K562 (cell line): ENCODE measurements around the gene PDE5A. TPM values are rescaled to one million over a fixed set of nuclear protein-coding genes. Genes with fewer than 3 reads are reported as not detected.

Source experiments
- ATAC-seq: fragments of 200-7000 bp; cut with Tn5 transposase; 3 replicates; pipeline ENCODE4 v1.9.1; 2020; ENCODE audit warnings: moderate library complexity
- BruUV-seq: library from RNA; stranded (reverse); fragments of 400-500 nt; replicated peaks from 2 replicates; lab custom pipeline; 2021; lab: Mats Ljungman, UMichigan
- CTCF ChIA-PET: fragments of 300-600 bp; formaldehyde crosslinking; extraction: SDS; loops from one replicate; lab custom pipeline; 2021; ENCODE audit warnings: low intra/inter-chr PET ratio; lab: Yijun Ruan, JAX
- POLR2A ChIA-PET: fragments of 300-600, 350-650 bp; sonication (Branson Sonifier 250); formaldehyde crosslinking; extraction: SDS; loops from one replicate; lab custom pipeline; 2021; ENCODE audit warnings: antibody characterized with exemption, inconsistent platforms; lab: Yijun Ruan, JAX
- DNase-seq, 4 experiments: peaks; one replicate each; pipeline versions ENCODE4 v3.0.0 to v3.0.0-alpha.2; 2011 to 2018; ENCODE audit warnings: low spot score in 3 of 4, mixed read lengths in 3 of 4; ENCODE audit errors: extremely low read depth in 1 of 4
- FAIRE-seq: peaks from 2 replicates; lab custom pipeline; 2011; peaks lifted over from hg19 to GRCh38; lab: Jason Lieb, UNC
- H2AFZ ChIP-seq: 2 replicates; pipeline ENCODE4 v1.6.0; 2011; ENCODE audit warnings: low read depth, low read length, control low read depth, inconsistent platforms
- H3K27ac ChIP-seq: fragments of 200-600 bp; 3 replicates; pipeline ENCODE4 v1.8.0; 2011; ENCODE audit warnings: low read depth, mild to moderate bottlenecking, control low read depth, inconsistent platforms, low read length, moderate library complexity, mixed read lengths; ENCODE audit errors: extremely low read depth
- H3K27me3 ChIP-seq, 2 experiments: fragments of 300-600 bp in 1 of 2; 2 replicates in 1 of 2; 3 replicates in 1 of 2; pipeline versions ENCODE4 v1.6.0 to v1.8.0; 2011; ENCODE audit warnings: inconsistent platforms in 2 of 2, low read length in 2 of 2, mild to moderate bottlenecking in 1 of 2, mixed read lengths in 1 of 2, moderate library complexity in 1 of 2; ENCODE audit not compliant: control insufficient read depth in 2 of 2, insufficient read depth in 2 of 2
- H3K36me3 ChIP-seq: fragments of 300-600 bp; 3 replicates; pipeline ENCODE4 v1.8.0; 2011; ENCODE audit warnings: mild to moderate bottlenecking, low read length, inconsistent platforms; ENCODE audit not compliant: control insufficient read depth, insufficient read depth
- H3K4me1 ChIP-seq, 2 experiments: fragments of 200-600 bp in 1 of 2; replicated peaks in 1 of 2; 2 replicates in 1 of 2; 3 replicates in 1 of 2; pipeline versions ENCODE4 v1.5.1 to v1.8.0; 2011; ENCODE audit warnings: inconsistent platforms in 2 of 2, low read length in 2 of 2, mild to moderate bottlenecking in 1 of 2, mixed read lengths in 1 of 2, moderate library complexity in 1 of 2; ENCODE audit not compliant: control insufficient read depth in 2 of 2, insufficient read depth in 2 of 2
- H3K4me2 ChIP-seq: 2 replicates; pipeline ENCODE4 v1.6.1; 2011; ENCODE audit warnings: low read length, control low read depth, inconsistent platforms, mixed read lengths; ENCODE audit not compliant: insufficient read depth
- H3K4me3 ChIP-seq: fragments of 200-600 bp; sonication (generic), shearing (Covaris generic); 2 replicates; pipeline ENCODE4 v1.5.1; 2016; ENCODE audit warnings: control low read depth, inconsistent platforms
- H3K79me2 ChIP-seq: fragments of 200-600 bp; 3 replicates; pipeline ENCODE4 v1.8.0; 2011; ENCODE audit warnings: low read length, inconsistent platforms; ENCODE audit not compliant: control insufficient read depth, insufficient read depth
- H3K9ac ChIP-seq, 2 experiments: 2 replicates each; pipeline versions ENCODE4 v1.6.0 to v1.6.1; 2011; ENCODE audit warnings: low read depth in 2 of 2, low read length in 2 of 2, control low read depth in 1 of 2, inconsistent platforms in 1 of 2, mild to moderate bottlenecking in 1 of 2, mixed read lengths in 1 of 2; ENCODE audit not compliant: insufficient read depth in 1 of 2
- H3K9me1 ChIP-seq: one replicate; pipeline ENCODE4 v1.6.0; 2011; ENCODE audit warnings: inconsistent platforms, mild to moderate bottlenecking, low read length, moderate library complexity; ENCODE audit not compliant: control insufficient read depth, insufficient read depth
- H3K9me3 ChIP-seq: replicated peaks from 2 replicates; pipeline ENCODE4 v1.5.1; 2011; ENCODE audit warnings: low read depth, low read length, inconsistent platforms; ENCODE audit not compliant: control insufficient read depth, insufficient read depth
- H4K20me1 ChIP-seq: replicated peaks from 2 replicates; pipeline ENCODE4 v1.6.1; 2011; ENCODE audit warnings: low read length, inconsistent platforms, mixed read lengths; ENCODE audit not compliant: control insufficient read depth, insufficient read depth
- HIVEP1 ChIP-seq: fragments of 250-450 bp; sonication (Bioruptor Pico); IDR thresholded peaks from 2 replicates; pipeline ENCODE4 v1.4.0; 2020; ENCODE audit warnings: mild to moderate bottlenecking
- POLR3G ChIP-seq: IDR thresholded peaks from 2 replicates; pipeline ENCODE4 v1.6.1; 2011; ENCODE audit not compliant: insufficient read length, insufficient replicate concordance; ENCODE audit errors: extremely low read depth
- POU5F1 ChIP-seq: fragments of 150-350 bp; IDR thresholded peaks from 2 replicates; pipeline ENCODE4 v1.6.1; 2014; ENCODE audit warnings: borderline replicate concordance, low read length, low read depth, mild to moderate bottlenecking; ENCODE audit not compliant: partially characterized antibody
- SMAD3 ChIP-seq: fragments of 450-650 bp; formaldehyde crosslinking; conservative IDR thresholded peaks from 2 replicates; pipeline ENCODE4 v1.4.0; 2020; ENCODE audit warnings: mild to moderate bottlenecking
- ZNF354B ChIP-seq: fragments of 250-450 bp; sonication (Bioruptor Pico); IDR thresholded peaks from 2 replicates; pipeline ENCODE4 v1.4.0; 2020
- ZNF561 ChIP-seq: fragments of 450-650 bp; formaldehyde crosslinking; conservative IDR thresholded peaks from 2 replicates; pipeline ENCODE4 v1.4.0; 2020; ENCODE audit warnings: mild to moderate bottlenecking, moderate library complexity
- ZZZ3 ChIP-seq: fragments of 450-650 bp; IDR thresholded peaks from 2 replicates; pipeline ENCODE4 v1.6.1; 2016; ENCODE audit warnings: antibody characterized with exemption, mild to moderate bottlenecking, moderate library complexity
- in situ Hi-C: fragments of 300-500 bp; cut with MboI; formaldehyde crosslinking; loops from 4 replicates; pipeline ENCODE4 v1.15.0; 2018; ENCODE audit warnings: inconsistent platforms, mixed read lengths
- intact Hi-C: fragments of 100-400 bp; cut with micrococcal nuclease; formaldehyde crosslinking; loops from 2 replicates; pipeline ENCODE4 v1.14.2; 2022
- polyA plus RNA-seq, 8 experiments: library from polyadenylated mRNA; depleted of rRNA in 4 of 8; stranded (reverse) in 5 of 8; unstranded in 3 of 8; fragments of >200 nt; fragmentation: Nextera tagmentation in 2 of 8; fragmentation: Illumina TruSeq in 1 of 8; extraction: Ambion mirVana in 2 of 8; extraction: Trizol in 1 of 8; gene quantifications; 2 replicates each; pipeline versions ENCODE4 v1.2.1 to v1.2.3, GENCODE V29; 2011 to 2014; ENCODE audit warnings: inconsistent platforms in 1 of 8, missing spikeins in 1 of 8
- total RNA-seq, 7 experiments: library from RNA; depleted of rRNA in 6 of 7; stranded (reverse); fragments of >200 nt in 6 of 7; fragmentation: Illumina TruSeq in 2 of 7; extraction: Trizol in 2 of 7; gene quantifications; 2 replicates each; pipeline versions ENCODE4 v1.2.1 to v1.2.3, GENCODE V29; 2011 to 2021; ENCODE audit warnings: low replicate concordance in 1 of 7
- TF ChIP-seq, protein P1 (sequence below): fragments of 250-450 bp; sonication (Bioruptor Pico); IDR thresholded peaks from 2 replicates; pipeline ENCODE4 v1.5.0; 2020; ENCODE audit warnings: mild to moderate bottlenecking
- TF ChIP-seq, protein P2 (sequence below): sonication (generic); formaldehyde crosslinking; IDR thresholded peaks from 2 replicates; pipeline ENCODE4 v1.8.0; 2022; ENCODE audit warnings: mild to moderate bottlenecking, missing genetic modification reagents
- TF ChIP-seq, protein P3 (sequence below): sonication (generic); formaldehyde crosslinking; IDR thresholded peaks from 2 replicates; pipeline ENCODE4 v1.8.0; 2022; ENCODE audit warnings: mild to moderate bottlenecking, missing genetic modification reagents
- TF ChIP-seq, protein P4 (sequence below), 3 experiments: fragments of 200-800 bp in 1 of 3; sonication (Bioruptor generic) in 1 of 3; sonication (generic) in 1 of 3; formaldehyde crosslinking in 1 of 3; IDR thresholded peaks; 2 replicates each; pipeline versions ENCODE4 v1.6.1 to v1.8.0; 2016 to 2022; ENCODE audit warnings: mild to moderate bottlenecking in 2 of 3, missing compliant biosample characterization in 2 of 3, missing genetic modification characterization in 2 of 3, missing genetic modification reagents in 1 of 3

PDE5A gene
- total and polyA plus RNA-seq, 9 of the 15 experiments (the other 6 are each of a cell fraction or from before 2014, with no cell fraction given) = 0.07 to 1.9 (median 0.29) TPM

DNA sequence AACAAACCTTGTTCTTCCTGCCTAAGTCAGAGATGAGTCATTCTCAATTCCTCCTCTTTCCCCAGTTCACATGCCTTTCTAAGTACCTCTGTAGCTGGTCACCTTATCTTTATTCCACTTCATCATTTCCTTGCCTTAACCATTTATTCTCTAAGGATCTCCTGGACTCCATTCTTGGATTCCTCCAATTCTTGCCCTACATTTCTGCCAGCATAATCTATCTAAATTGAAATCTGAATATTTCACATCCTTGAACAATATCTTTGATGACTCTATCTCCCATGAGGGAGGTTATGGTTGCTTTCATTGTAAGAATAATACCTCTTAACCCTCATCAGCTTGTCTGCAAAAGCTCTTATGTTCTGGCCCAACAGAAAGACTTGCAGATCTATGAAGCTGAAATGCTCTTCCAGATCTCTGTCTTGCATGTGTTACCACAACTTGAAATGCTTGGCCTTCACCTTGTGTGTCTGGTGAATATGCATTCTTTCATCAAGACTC is 28.6 kb upstream of the PDE5A start:
- H2AFZ ChIP-seq = no peak overlapping the region
- H4K20me1 ChIP-seq = no peaks in the 10 kb centered on the region
- TF ChIP-seq, protein P1, sequence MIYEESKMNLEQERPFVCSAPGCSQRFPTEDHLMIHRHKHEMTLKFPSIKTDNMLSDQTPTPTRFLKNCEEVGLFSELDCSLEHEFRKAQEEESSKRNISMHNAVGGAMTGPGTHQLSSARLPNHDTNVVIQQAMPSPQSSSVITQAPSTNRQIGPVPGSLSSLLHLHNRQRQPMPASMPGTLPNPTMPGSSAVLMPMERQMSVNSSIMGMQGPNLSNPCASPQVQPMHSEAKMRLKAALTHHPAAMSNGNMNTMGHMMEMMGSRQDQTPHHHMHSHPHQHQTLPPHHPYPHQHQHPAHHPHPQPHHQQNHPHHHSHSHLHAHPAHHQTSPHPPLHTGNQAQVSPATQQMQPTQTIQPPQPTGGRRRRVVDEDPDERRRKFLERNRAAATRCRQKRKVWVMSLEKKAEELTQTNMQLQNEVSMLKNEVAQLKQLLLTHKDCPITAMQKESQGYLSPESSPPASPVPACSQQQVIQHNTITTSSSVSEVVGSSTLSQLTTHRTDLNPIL (CRISPR knock-in tag) = no peak
- DNase-seq = no peak
- no peak overlapping the region for H3K4me3 ChIP-seq
- H3K9me1 ChIP-seq = no peaks in the 10 kb centered on the region
- H3K27ac ChIP-seq = no peak overlapping the region
- CTCF ChIA-PET = no interaction called here
- POLR2A ChIA-PET = no interaction called here
- no peaks in the 10 kb centered on the region for H3K36me3 ChIP-seq
- in situ Hi-C loops (no loop called here), intact Hi-C loops (no loop called here)
- H3K9ac ChIP-seq = no peak overlapping the region
- no peak for ATAC-seq
- no peaks in the 10 kb centered on the region for H3K4me1 ChIP-seq
- BruUV-seq = no TSS peak
- H3K9me3 ChIP-seq = no peaks in the 10 kb centered on the region
- H3K4me2 ChIP-seq = no peak overlapping the region
- H3K79me2 ChIP-seq = no peaks in the 10 kb centered on the region
- no peak for FAIRE-seq
- no peaks in the 10 kb centered on the region for H3K27me3 ChIP-seq

DNA sequence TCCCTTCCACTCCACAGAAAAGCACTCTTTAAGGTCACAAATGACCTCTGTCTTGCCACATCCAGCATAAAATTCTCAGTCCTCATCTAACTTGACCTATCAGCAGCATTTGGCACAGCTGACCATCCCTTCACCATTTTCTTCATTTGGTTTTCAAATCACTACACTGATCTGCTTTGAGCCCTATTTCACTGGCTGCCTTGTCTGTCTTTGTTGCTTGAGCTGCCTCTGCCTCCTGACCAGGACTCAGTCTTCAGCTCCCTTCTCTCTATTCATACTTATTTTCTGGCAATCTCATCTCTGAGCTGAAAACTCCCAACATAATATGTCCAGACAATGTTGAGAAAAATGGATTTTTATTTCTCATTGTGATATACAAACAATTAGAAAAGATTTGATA is 27.7 kb upstream of the PDE5A start:
- Histone ChIP-seq H3K9me3 (no peaks in the 10 kb centered on the region), H3K27ac (no peak overlapping the region), H3K4me1 (no peaks in the 10 kb centered on the region), H3K4me2 (no peak overlapping the region), H4K20me1 (no peaks in the 10 kb centered on the region), H3K9me1 (no peaks in the 10 kb centered on the region), H3K4me3 (no peak overlapping the region), H3K79me2 (no peaks in the 10 kb centered on the region), H3K36me3 (no peaks in the 10 kb centered on the region), H2AFZ (no peak overlapping the region), H3K9ac (no peak overlapping the region), H3K27me3 (no peaks in the 10 kb centered on the region)
- no TSS peak for BruUV-seq
- POLR2A ChIA-PET = no interaction called here
- in situ Hi-C loops (no loop called here), intact Hi-C loops (no loop called here)
- no peak for ATAC-seq
- CTCF ChIA-PET = no interaction called here
- no peak for DNase-seq
- FAIRE-seq = no peak
- TF ChIP-seq POLR3G = no peak
- no peak for TF ChIP-seq ZNF561 (CRISPR knock-in tag)
- TF ChIP-seq ZZZ3 = no peak
- no peak for TF ChIP-seq HIVEP1 (CRISPR knock-in tag)
- TF ChIP-seq, protein P2, sequence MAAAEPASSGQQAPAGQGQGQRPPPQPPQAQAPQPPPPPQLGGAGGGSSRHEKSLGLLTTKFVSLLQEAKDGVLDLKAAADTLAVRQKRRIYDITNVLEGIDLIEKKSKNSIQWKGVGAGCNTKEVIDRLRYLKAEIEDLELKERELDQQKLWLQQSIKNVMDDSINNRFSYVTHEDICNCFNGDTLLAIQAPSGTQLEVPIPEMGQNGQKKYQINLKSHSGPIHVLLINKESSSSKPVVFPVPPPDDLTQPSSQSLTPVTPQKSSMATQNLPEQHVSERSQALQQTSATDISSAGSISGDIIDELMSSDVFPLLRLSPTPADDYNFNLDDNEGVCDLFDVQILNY = no peak
- TF ChIP-seq POU5F1 = no peak
- TF ChIP-seq, protein P3, sequence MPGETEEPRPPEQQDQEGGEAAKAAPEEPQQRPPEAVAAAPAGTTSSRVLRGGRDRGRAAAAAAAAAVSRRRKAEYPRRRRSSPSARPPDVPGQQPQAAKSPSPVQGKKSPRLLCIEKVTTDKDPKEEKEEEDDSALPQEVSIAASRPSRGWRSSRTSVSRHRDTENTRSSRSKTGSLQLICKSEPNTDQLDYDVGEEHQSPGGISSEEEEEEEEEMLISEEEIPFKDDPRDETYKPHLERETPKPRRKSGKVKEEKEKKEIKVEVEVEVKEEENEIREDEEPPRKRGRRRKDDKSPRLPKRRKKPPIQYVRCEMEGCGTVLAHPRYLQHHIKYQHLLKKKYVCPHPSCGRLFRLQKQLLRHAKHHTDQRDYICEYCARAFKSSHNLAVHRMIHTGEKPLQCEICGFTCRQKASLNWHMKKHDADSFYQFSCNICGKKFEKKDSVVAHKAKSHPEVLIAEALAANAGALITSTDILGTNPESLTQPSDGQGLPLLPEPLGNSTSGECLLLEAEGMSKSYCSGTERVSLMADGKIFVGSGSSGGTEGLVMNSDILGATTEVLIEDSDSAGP (CRISPR knock-in tag) = no peak
- TF ChIP-seq SMAD3 (CRISPR knock-in tag) = no peak
- TF ChIP-seq, protein P4, sequence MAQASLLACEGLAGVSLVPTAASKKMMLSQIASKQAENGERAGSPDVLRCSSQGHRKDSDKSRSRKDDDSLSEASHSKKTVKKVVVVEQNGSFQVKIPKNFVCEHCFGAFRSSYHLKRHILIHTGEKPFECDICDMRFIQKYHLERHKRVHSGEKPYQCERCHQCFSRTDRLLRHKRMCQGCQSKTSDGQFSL (CRISPR knock-in tag; IDR thresholded peaks at IDR 0.05) = no peak
- TF ChIP-seq, protein P4 (tag; IDR thresholded peaks at IDR 0.05) = no peak
- no peak for TF ChIP-seq ZNF354B (CRISPR knock-in tag)
